Measurements from ENCODE around the gene CLASRP.

Gene CLASRP

GRCh38 chr19:45099467-45100191 is 60.8 kb downstream of the CLASRP start:
- Histone ChIP-seq H3K4me3 (ENCODE audit: insufficient read depth, low read length, poor library complexity, severe bottlenecking) (no peak overlapping the region), H3K9ac (ENCODE audit: low read length) (no peak overlapping the region), H3K27ac (ENCODE audit: low read depth, low read length) (no peak overlapping the region), H3K4me2 (ENCODE audit: low read depth, low read length, poor library complexity, severe bottlenecking) (no peak overlapping the region), H3K27me3 (ENCODE audit: low read length) (no peaks in the 10 kb centered on the region), H3K36me3 (ENCODE audit: low read length) (no peaks in the 10 kb centered on the region), H3F3A (ENCODE audit: insufficient read depth) (no peaks in the 10 kb centered on the region), H2AFZ (ENCODE audit: low read depth, low read length, severe bottlenecking) (no peak overlapping the region), H4K20me1 (ENCODE audit: low read depth, low read length) (no peaks in the 10 kb centered on the region; the same call in 1 of the 2 replicates), H3K9me2 (replicated peaks; ENCODE audit: insufficient read depth, low read length) (no peaks in the 10 kb centered on the region), H3K9me3 (ENCODE audit: insufficient read depth, low read length) (no peaks in the 10 kb centered on the region), H3K79me2 (ENCODE audit: insufficient read depth, low read length) (peaks cover 97% of the 10 kb centered on the region)
- TF ChIP-seq CTCF (IDR thresholded peaks at IDR 0.05; ENCODE audit: insufficient read depth, low read length, poor library complexity, severe bottlenecking) (no peak), EZH2phosphoT487 (conservative IDR thresholded peaks at IDR 0.05; ENCODE audit: low read length) (no peak)

GRCh38 chr19:45100201-45100600 is 61.4 kb downstream of the CLASRP start:
- Histone ChIP-seq H3F3A (ENCODE audit: insufficient read depth) (no peaks in the 10 kb centered on the region), H3K36me3 (ENCODE audit: low read length) (no peaks in the 10 kb centered on the region), H3K27me3 (ENCODE audit: low read length) (no peaks in the 10 kb centered on the region), H3K9me3 (ENCODE audit: insufficient read depth, low read length) (no peaks in the 10 kb centered on the region), H2AFZ (ENCODE audit: low read depth, low read length, severe bottlenecking) (no peak overlapping the region), H3K79me2 (ENCODE audit: insufficient read depth, low read length) (peaks cover 97% of the 10 kb centered on the region), H3K9me2 (replicated peaks; ENCODE audit: insufficient read depth, low read length) (no peaks in the 10 kb centered on the region), H4K20me1 (ENCODE audit: low read depth, low read length) (no peaks in the 10 kb centered on the region; the same call in 1 of the 2 replicates), H3K4me3 (ENCODE audit: insufficient read depth, low read length, poor library complexity, severe bottlenecking) (no peak overlapping the region), H3K9ac (ENCODE audit: low read length) (no peak overlapping the region), H3K27ac (ENCODE audit: low read depth, low read length) (no peak overlapping the region), H3K4me2 (ENCODE audit: low read depth, low read length, poor library complexity, severe bottlenecking) (no peak overlapping the region)
- TF ChIP-seq EZH2phosphoT487 (conservative IDR thresholded peaks at IDR 0.05; ENCODE audit: low read length) (no peak), CTCF (IDR thresholded peaks at IDR 0.05; ENCODE audit: insufficient read depth, low read length, poor library complexity, severe bottlenecking) (no peak)

- Histone ChIP-seq H3K9me3 (ENCODE audit: insufficient read depth, low read length) (no peaks in the 10 kb centered on the region), H3K79me2 (ENCODE audit: insufficient read depth, low read length) (peaks cover 97% of the 10 kb centered on the region), H3F3A (ENCODE audit: insufficient read depth) (no peaks in the 10 kb centered on the region), H3K4me2 (ENCODE audit: low read depth, low read length, poor library complexity, severe bottlenecking) (no peak overlapping the region), H3K27ac (ENCODE audit: low read depth, low read length) (no peak overlapping the region), H3K9ac (ENCODE audit: low read length) (no peak overlapping the region), H2AFZ (ENCODE audit: low read depth, low read length, severe bottlenecking) (no peak overlapping the region), H4K20me1 (ENCODE audit: low read depth, low read length) (no peaks in the 10 kb centered on the region; the same call in 1 of the 2 replicates), H3K36me3 (ENCODE audit: low read length) (no peaks in the 10 kb centered on the region), H3K27me3 (ENCODE audit: low read length) (no peaks in the 10 kb centered on the region), H3K4me3 (ENCODE audit: insufficient read depth, low read length, poor library complexity, severe bottlenecking) (no peak overlapping the region), H3K9me2 (replicated peaks; ENCODE audit: insufficient read depth, low read length) (no peaks in the 10 kb centered on the region)
- TF ChIP-seq CTCF (IDR thresholded peaks at IDR 0.05; ENCODE audit: insufficient read depth, low read length, poor library complexity, severe bottlenecking) (no peak), EZH2phosphoT487 (conservative IDR thresholded peaks at IDR 0.05; ENCODE audit: low read length) (no peak)
These were observed 62.0 kb downstream of the CLASRP start for GRCh38 chr19:45100846-45101252.

All from SU-DHL-6 (cell line).